ENCODE data around the gene ARHGAP42.
"Not testable (repeated sequence)": the region's sequence is repeated elsewhere in the genome, so short reads cannot be mapped to it uniquely, and the experiment has no call there.

Gene ARHGAP42

DNA sequence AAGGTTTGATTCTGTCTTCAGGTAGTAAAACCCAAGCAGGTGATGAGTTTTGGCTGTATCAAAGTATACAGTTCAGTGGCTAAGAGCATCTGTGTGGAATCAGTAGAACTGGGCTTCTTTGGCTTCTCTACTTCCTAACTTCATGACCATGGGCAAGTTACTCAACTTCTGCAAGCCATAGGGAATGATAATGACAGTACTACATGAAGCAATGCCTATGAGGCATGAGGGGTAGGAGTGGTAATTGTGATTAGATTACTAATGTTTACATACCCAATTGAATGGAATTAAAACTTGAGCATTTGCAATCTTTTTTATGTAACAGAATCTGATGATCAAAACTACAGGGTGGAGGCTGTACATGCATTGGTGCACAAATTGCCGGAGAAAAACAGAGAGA, 278.3 kb downstream of the ARHGAP42 start:
- no peak for DNase-seq (ENCODE audit: low read depth)

DNA sequence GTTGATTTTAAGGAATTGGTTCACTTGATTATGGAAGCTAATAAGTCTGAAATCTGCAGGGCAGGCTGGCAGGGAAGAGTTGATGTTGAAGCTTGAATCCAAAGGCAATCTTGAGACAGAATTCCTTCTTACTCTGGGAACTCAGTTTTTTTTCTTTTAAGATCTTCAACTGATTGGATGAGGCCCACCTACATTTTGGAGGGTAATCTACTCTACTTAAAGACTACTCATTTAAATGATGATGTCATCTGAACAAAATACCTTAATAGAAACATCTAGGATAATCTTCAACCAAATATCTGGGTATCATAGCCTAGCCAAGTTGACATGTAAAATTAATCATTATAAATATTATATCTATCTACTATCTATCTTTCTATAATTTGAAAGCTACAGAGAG, 279.3 kb downstream of the ARHGAP42 start:
- DNase-seq (ENCODE audit: low read depth) = no peak

DNA sequence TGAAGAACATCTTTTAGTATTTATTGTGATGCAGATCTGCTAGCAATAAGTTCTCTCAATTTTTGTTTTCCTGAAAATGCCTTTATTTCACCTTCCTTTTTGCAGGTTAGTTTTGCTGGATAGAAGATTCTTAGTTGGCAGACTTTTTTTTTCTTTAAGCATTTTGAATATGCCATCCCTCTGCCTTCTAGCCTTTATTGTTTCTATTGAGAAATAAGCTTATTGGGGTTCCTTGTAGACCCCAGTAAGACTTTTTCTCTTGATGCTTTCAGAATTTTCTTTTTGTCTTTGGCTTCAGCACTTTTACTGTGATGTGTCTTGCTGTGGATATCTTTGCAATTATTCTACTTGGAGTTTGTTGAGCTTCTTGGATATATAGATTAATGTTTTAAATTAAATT, 281.9 kb downstream of the ARHGAP42 start:
- DNase-seq (ENCODE audit: low read depth) = no peak

DNA sequence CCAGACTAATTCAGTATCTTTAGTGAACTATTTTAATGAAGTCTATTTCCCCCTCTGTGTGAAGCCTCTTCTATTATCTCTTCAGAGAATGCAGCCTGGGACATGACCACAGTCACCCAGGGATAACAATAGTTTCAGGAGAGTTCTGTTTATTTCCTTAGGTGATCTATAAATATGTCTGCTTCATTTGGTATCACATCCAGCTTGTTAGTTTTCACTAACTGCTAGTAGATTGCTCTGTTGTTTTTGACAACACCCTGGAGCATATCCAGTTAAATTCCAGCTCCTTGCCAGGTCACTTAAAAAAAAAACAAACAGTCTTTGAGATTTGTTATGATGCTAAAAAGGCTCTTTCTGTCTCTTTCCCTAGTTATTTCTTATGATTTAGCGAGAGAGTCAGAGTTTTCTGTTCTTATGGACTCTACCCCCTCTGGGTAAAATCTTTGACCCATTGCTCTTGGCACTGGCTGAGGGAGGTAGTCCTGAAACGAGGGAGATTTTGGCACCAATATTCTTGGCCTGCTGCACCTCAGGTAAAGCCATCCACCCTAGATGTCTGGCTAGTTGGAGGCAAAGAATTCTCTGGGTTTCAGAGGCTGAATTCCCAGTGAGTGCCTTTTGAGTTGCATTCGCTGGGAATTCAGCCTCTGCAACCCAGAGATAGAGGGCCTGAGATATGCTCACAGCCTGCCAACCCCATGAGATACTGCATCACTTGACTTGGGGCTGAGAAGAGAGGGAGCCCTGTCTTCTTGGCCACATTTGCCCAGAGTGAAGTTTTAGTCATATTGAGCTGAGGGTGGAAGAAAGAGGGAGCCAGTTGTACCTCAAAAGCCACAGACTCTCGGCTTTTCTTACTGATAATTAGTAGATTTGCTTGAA, 283.4 kb downstream of the ARHGAP42 start:
- DNase-seq (ENCODE audit: low read depth) = no peak

DNA sequence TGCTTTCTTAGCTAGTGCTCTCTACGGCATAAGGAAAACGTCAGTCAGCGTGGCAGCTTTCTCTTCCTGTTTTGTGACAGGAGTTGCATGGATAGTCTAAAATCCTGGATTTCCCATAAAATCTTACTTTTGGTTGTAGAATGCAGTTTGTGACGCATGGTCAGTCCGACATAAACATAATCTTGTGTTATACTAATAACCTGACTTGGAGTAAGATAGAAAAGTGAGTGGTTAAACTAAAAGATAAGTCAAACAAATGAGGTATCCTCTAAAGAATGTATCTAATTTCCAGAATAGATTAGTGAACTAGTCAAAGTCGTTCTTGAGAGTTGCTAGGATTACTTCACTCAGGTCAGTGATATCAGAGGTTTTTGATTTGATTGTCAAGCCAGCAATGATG, 285.0 kb downstream of the ARHGAP42 start:
- no peak for DNase-seq (ENCODE audit: low read depth)

DNA sequence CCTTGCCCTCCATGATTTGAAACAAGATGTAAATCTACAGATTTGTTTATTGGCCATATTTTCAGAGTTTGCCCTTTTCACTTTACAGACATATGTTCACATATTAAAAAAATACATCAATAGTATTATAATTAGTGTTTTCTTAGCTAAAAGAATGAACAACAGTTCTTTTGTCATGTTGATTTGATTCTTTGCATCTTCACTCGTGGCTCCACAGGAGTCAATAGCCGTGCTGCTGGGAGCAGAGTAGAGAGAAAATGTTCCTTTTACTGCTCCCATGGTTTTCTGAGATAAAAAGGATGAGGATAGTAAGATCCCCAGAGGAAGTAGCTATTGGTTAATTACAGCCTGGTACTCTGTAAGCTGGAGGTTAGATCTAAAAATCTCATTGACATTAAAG, 291.4 kb downstream of the ARHGAP42 start:
- DNase-seq (ENCODE audit: low read depth) = no peak

DNA sequence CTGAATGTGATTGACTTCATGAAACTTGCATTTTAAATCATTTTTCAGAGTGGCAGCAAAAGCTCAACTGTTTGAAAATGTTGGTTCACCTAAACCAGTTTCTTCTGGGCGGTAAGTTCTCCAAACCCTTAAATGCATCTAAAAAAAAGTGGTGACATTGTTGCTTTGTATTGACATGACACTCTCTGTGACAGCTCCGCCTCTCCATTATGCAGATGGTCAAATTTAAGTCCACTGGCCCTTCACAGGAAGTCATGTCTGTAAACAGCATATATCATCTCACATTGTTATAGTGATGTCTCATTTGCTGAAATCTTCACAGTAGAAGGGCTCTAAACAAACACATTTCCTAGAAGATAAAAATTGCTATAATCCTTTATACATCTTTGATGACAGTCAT, 291.9 kb downstream of the ARHGAP42 start:
- DNase-seq (ENCODE audit: low read depth) = no peak

DNA sequence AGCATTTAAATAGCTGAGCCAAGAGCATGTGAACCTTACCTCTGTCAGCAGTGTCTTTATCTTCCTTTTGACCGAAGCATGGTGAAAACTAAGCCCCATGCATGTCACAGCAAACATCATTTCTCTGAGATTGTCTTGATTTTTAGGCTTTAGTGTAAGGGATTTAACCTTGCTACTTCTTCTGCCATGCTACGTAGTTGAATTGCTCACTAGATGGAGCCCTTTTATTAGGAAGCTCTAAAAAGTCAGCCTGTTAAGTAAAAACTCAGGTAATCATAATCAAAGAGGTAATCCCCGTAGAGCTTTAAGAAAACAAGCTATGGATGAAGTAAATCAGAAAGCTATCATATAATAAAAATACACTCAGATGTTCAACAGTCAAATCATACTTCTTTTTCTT, 293.1 kb downstream of the ARHGAP42 start:
- no peak for DNase-seq (ENCODE audit: low read depth)

DNA sequence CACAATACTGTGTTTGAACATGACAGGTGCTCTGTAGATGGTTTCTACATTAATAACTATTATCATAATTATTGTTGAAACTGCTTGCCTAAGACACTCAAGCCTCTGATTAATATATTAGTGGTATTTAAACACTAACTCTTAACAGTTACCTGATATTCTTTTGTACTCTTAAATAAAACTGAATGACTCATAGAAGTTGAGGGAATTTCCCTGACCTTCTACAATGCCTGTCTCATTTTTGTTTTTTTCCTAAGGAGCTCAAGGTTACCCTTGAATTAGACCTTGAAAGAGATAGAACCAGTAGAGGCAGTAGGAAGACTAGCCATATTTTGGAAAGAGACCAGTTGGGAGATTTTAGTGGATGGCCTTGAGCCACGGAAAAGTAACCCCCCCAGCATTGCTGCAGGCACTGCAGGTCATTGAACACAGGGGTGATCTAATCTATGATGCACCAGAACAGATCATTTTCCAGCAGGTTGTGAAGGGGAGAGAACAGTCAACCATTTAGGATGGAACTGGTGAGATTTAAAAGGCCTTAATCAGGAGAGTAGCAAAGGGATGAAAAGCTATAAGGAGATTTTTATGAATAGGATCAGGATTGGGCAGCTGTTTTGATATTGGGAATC, 294.2 kb downstream of the ARHGAP42 start:
- no peak for DNase-seq (ENCODE audit: low read depth)

DNA sequence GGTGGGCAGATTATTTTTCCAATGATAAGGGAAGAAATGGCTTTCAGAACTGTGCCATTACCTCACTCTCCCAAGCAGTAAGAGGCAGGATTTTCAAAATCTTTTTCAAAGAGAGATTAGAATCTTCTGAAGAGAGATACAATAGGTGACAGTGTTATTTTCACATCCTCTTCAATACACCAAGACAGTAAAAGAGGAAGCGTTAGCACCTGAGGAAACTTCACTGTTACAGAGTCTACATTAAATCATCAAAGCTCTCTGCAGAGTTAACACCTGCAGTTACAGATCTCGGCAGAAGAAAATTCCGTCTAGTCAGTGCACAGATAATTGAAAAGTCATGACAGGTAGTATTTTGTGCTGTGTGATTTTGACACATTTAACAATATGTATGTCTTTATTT, 297.6 kb downstream of the ARHGAP42 start:
- no peak for DNase-seq (ENCODE audit: low read depth)

DNA sequence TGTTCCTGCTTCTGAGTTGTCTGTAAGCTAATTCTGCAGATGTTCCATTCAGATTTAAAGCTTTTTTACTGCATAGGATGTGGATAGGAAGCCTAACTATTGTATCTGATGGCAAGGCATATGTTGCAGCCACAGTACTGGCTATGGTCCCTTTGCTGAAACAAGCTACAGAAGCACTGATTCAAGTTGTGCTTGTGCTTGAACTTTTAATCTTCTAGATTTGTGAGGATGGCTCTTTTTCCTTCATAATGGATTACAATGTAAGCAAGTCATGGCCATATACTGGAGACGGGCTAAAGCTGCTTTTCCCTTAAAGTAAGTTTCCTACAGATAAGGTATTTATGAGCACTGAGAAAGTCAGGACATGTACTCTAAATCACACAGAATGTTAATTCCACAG, 303.8 kb downstream of the ARHGAP42 start:
- no peak for DNase-seq (ENCODE audit: low read depth)

DNA sequence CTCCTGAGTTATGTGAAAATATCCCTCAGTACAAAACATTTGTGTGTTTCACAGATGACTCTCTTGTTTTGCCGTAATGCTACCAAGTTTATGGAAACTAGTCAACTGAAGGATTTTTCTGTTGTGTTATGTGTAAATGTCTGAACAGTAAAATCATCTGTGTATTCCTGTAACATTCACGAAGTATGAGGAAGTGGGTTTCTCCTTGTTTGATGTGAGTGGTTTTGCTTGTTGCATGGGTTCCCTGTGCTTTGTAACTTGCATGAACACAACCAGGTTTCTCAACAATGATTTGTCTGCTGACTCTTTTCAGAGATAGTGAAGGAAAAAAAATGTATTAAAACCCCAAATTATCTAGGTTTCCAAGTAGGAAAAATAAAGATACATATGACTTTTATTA, 304.5 kb downstream of the ARHGAP42 start:
- DNase-seq (ENCODE audit: low read depth) = no peak

DNA sequence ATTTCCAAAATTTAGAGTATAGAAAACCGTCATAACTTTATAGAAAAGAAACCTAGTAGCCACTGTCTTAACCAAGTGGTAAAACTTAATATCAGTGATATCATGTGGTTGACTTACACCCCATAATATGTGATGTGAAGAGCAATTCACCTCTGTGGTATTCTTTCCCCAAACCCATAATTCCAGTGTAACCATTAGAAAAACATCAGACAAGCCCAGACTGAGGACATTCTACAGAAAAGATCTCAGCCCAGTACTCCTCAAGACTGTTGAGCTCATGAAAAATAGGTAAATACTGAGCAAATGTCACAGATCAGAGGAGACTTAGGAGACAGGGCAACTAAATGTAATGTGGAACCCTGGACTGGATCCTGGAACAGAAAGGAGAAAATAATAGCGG, 307.9 kb downstream of the ARHGAP42 start:
- DNase-seq (ENCODE audit: low read depth) = no peak

DNA sequence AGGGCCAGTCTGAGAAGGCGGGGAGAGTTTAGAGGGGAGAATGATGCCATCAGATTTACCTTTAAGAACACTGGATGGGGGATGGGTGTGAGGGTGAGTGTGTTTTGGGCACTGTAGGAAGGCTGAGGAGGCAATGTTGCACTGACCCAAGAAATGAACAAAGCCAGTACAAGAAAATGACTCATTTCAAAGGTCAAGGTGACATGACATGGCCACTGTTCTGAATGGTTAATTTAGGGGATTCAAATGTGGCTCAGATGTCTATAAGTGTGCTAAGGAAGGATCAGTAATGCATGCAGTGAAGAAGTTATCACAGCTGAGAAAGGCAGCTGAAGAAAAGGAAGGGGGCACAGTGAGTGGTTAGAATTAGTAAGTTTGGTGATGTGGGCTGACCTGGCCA, 312.7 kb downstream of the ARHGAP42 start:
- no peak for DNase-seq (ENCODE audit: low read depth)

DNA sequence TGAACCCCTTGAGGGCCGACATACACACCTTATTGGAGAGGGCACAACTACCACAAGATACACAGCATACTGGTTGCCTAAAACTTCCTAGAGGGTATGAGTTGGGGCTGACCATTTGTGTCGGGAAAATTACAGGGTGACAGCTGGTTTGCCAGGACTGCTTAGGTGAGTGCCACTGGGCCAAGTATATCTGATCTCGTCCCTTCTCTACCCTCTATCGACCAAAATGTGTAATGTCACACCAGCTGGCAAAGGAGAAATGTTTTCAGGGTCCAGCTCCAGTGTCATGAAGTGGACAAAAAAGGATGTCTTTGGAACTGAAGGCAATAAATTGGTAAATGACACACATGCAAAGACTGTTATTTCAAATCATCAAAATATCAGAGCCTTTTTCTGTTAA, 316.4 kb downstream of the ARHGAP42 start:
- DNase-seq (ENCODE audit: low read depth) = no peak

DNA sequence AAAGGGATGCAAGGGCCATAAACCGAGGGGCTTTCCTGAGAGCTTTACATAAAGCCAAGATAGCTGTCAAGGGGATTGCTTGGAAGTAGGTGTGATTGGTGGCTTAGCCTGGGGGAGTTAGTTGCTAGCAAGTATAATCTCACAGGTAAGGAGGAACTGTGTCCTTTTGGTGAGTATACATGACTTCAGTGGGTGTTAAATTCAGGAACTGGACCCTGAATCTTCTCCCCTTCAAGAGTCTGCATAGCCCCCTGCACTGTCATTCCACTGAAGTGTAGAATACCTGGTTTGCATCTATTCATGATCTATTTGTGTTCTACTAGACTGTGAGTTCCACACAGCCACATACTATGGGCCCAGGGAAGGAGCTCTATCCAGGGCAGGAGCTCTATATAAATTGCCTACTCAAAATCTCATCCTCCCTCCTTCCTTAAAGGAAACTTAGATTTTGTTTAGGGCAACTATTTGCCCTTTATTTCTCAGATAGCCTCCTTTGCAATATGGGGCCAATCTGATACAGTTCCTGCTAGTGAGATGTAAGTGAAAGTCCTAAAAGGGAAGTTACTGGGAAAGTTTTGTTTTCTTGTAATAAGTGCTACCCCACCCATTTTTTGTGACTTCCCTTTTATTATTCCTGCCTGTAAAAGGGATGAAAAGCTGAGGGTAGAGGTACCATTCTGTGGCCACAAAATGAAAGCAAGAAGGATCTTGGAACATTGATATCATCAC, 322.0 kb downstream of the ARHGAP42 start:
- DNase-seq (ENCODE audit: low read depth) = no peak

DNA sequence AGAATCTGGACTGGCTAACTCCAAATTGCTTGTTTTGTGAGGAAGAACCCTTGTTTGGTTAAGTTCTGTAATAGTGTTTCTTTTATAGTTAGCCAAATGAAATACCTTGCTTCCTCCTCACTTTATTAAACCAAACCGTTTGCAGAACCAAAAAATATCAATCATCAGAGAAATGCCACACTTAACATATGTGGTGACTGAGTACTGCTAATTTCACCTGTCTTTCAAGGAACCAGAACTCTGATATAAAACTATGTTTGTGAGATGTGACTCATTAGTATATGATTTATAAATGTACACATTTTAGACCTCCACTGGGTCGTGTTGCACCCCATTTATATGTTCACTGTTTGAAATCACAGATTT, 322.6 kb downstream of the ARHGAP42 start:
- no peak for DNase-seq (ENCODE audit: low read depth)

DNA sequence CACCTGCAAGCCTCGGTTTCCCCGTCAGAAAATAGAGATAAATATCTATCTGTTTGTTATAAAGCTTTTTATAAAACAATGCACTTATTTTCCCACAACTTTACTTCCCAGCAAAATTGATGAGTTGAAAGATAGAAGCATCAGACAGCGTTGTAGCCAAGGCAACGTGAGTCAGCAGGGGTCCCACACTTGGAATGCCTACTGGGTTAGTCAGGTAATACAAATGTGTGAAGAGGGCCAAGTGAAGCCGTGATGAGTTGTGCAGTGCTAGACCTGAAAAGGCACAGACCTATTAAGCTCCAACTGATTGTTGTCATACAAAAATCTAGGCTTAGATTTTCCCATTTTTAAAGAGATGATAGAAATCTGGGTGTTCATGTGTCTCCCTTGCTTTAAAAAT, 323.8 kb downstream of the ARHGAP42 start:
- no peak for DNase-seq (ENCODE audit: low read depth)

DNA sequence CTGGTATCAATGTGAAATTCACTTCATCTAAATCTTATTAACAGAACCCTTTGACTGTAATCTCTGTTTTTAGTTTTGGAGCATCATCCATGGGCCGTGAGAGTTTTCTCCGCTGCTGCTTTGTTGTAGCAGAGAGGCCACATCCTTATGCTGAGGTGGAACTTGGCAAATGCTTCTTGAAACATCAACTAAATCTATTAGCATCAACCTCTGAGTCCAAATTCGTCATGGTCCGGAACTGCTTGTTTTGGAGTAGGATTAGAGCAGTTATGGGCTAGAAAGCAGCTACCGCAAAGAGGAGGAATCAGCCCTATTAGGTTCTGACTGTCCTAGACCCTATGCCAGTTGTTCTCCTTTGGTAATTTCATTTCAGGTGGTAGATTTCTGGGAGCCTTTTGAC, 324.8 kb downstream of the ARHGAP42 start:
- DNase-seq (ENCODE audit: low read depth) = no peak

DNA sequence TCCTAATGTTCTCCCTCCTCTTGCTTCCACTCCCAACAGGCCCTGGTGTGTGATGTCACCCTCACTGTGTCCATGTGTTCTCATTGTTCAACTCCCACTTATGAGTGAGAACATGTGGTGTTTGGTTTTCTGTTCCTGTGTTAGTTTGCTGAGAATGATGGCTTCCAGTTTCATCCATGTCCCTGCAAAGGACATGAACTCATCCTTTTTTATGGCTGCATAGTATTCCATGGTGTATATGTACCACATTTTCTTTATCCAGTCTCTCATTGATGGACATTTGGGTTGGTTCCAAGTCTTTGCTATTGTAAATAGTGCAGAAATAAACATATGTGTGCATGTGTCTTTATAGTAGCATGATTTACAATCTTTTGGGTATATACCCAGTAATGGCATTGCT, 326.6 kb downstream of the ARHGAP42 start:
- not testable (repeated sequence) for DNase-seq (ENCODE audit: low read depth)

DNA sequence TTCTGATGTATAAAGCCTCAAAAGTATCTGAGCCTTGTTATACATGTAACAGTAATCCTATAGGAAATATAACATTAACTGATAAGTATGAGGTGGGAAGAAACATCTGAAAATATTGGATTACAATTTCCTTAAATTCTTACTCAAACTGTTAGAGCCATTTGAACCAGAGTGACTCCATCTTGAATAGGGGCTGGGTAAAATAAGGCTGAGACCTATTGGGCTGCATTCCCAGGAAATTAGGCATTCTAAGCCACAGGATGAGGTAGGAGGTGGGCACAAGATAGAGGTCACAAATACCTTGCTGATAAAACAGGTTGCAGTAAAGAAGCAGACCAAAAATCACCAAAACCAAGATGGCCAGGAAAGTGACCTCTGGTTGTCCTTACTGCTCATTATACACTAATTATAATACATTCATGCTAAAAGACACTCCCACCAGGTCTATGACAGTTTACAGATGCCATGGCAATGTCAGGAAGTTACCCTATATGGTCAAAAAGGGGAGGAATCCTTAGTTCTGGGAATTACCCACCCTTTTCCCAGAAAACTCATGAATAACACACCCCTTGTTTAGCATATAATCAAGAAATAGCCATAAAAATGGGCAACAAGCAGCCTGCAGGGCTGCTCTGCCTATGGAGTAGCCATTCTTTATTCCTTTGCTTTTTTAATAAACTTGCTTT, 327.7 kb downstream of the ARHGAP42 start:
- DNase-seq (ENCODE audit: low read depth) = no peak

DNA sequence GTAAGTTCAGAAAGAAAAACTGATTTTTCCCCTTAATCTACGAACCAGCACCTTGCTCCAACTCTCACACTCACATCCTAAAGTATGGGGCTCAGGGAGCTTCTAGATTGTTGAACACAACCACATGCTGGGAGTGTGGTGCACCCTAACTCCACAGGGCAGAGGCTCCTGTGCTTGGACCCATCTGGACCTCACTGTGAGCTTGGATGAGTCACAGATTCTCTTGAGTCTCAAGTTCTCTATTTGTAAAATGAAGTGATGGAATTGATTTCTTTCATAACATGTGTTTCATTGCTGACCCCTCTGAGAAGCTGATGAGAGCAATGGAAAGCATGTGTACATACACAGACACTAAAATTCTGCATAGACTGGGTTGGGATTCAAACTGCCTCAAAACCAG, 332.8 kb downstream of the ARHGAP42 start:
- no peak for DNase-seq (ENCODE audit: low read depth)

DNA sequence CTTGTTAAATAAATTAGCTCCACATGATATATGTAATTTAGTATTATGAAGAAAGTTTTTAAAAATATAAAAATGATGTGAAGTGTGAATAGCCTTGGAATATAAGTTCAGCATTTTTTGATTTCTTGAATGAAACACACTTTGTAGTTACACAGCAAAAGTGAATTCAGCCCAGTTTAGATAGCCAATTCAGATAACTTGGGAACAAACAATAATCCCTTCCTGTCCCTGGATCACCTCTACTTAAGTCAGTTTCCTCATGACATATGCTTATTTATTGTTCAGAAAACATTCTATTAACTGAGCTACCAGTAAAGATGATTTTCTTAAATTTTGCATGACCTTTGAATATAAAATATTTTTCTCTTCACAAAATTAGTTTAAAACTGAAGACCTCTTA, 335.2 kb downstream of the ARHGAP42 start:
- DNase-seq (ENCODE audit: low read depth) = no peak
